GM06990 (cell line): ENCODE results near the gene CYP2U1.

Experiments used
- DNase-seq: peaks from one replicate; pipeline ENCODE4 v3.0.0-alpha.2; 2011; ENCODE audit not compliant: insufficient read length; ENCODE audit errors: extremely low read depth
- H3K27me3 ChIP-seq: replicated peaks from 2 replicates; pipeline ENCODE4 v1.6.0; 2011; ENCODE audit warnings: low read length; ENCODE audit not compliant: control insufficient read depth, insufficient read depth
- H3K36me3 ChIP-seq: 2 replicates; pipeline ENCODE4 v1.5.1; 2011; ENCODE audit warnings: low read length; ENCODE audit not compliant: control insufficient read depth, insufficient read depth
- H3K4me3 ChIP-seq: replicated peaks from 2 replicates; pipeline ENCODE4 v1.5.1; 2011; ENCODE audit warnings: low read depth, mild to moderate bottlenecking, control low read depth, low read length
- TF ChIP-seq, protein P1 (sequence below): IDR thresholded peaks from 2 replicates; pipeline ENCODE4 v1.5.1; 2011; ENCODE audit warnings: low read length, control low read depth, mild to moderate bottlenecking, inconsistent platforms; ENCODE audit not compliant: insufficient read depth, poor library complexity, severe bottlenecking

The CYP2U1 gene

GRCh38 chr4:107977966-107978705, 46.8 kb downstream of the CYP2U1 start:
- TF ChIP-seq, protein P1, sequence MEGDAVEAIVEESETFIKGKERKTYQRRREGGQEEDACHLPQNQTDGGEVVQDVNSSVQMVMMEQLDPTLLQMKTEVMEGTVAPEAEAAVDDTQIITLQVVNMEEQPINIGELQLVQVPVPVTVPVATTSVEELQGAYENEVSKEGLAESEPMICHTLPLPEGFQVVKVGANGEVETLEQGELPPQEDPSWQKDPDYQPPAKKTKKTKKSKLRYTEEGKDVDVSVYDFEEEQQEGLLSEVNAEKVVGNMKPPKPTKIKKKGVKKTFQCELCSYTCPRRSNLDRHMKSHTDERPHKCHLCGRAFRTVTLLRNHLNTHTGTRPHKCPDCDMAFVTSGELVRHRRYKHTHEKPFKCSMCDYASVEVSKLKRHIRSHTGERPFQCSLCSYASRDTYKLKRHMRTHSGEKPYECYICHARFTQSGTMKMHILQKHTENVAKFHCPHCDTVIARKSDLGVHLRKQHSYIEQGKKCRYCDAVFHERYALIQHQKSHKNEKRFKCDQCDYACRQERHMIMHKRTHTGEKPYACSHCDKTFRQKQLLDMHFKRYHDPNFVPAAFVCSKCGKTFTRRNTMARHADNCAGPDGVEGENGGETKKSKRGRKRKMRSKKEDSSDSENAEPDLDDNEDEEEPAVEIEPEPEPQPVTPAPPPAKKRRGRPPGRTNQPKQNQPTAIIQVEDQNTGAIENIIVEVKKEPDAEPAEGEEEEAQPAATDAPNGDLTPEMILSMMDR: no peak
- DNase-seq: no peak
- no peak overlapping the region for H3K4me3 ChIP-seq
- H3K36me3 ChIP-seq: no peaks in the 10 kb centered on the region
- no peaks in the 10 kb centered on the region for H3K27me3 ChIP-seq

- no peak overlapping the region for H3K4me3 ChIP-seq
- TF ChIP-seq, protein P1: no peak
- no peak for DNase-seq
- no peaks in the 10 kb centered on the region for H3K27me3 ChIP-seq
- no peaks in the 10 kb centered on the region for H3K36me3 ChIP-seq
Observed at GRCh38 chr4:107978716-107979451, 47.5 kb downstream of the CYP2U1 start.

DNA sequence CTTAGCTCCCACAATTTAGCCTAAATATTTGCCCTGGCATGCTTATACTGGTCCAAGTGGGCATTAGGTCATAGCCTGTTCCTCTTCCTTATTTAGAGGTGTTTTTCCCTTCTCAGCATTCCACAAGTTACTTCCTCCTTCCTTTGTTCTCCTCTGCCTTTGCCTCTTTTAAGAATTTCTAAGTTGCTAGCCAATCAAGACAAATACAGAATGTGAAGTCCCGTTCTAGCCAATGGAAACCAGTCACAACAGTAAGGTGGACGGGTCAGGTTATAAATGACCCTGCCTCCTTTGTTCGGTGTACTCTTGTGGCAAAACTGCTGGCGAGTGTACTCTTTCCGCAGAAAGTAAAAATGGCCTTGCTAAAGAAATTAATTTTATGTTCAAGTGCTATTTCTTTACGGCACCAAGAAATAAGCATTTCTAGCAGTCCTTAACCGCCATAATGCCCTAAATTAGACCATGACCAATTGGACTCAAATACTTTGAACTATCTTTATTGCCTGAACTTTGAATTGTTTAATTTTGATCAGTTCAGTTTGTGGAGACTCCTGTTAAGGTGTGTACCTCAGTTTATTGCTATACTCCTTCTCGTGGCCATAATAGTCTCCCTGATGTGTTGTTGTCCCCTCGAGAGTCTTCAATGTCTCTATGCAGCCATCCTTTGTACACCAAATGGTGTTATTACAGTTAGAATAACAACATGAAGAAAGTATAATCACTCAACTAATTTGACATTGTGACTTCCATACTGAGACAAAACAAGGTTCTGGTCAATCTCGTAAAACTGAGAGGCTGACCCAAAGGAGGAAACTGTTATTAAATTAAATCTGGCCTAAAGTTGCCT, 56.8 kb downstream of the CYP2U1 start:
- TF ChIP-seq, protein P1: no peak
- Histone ChIP-seq H3K36me3 (no peaks in the 10 kb centered on the region), H3K4me3 (no peak overlapping the region), H3K27me3 (no peaks in the 10 kb centered on the region)
- DNase-seq: no peak

- TF ChIP-seq, protein P1: no peak
- no peaks in the 10 kb centered on the region for H3K27me3 ChIP-seq
- H3K4me3 ChIP-seq: no peak overlapping the region
- no peaks in the 10 kb centered on the region for H3K36me3 ChIP-seq
- DNase-seq: no peak
Observed at GRCh38 chr4:107988763-107989035, 57.4 kb downstream of the CYP2U1 start.

GRCh38 chr4:107989162-107989536, 57.8 kb downstream of the CYP2U1 start:
- TF ChIP-seq, protein P1: no peak
- peak overlapping the region; percentile 78 for H3K4me3 ChIP-seq
- H3K27me3 ChIP-seq: no peaks in the 10 kb centered on the region
- no peaks in the 10 kb centered on the region for H3K36me3 ChIP-seq
- no peak for DNase-seq
